H7 (cell line): ENCODE measurements around the gene GSTT2B. TPM values are rescaled to one million over a fixed set of nuclear protein-coding genes. Genes with fewer than 3 reads are reported as not detected.
"Not testable (repeated sequence)": the region's sequence is repeated elsewhere in the genome, so short reads cannot be mapped to it uniquely, and the experiment has no call there.

Experiments
- DNase-seq: peaks from one replicate; pipeline ENCODE4 v3.0.0; 2012
- H3K27me3 ChIP-seq: 2 replicates; pipeline ENCODE4 v1.6.0; 2011; ENCODE audit warnings: mild to moderate bottlenecking, low read length; ENCODE audit not compliant: control insufficient read depth, insufficient read depth
- H3K36me3 ChIP-seq: replicated peaks from 2 replicates; pipeline ENCODE4 v1.5.1; 2011; ENCODE audit warnings: low read length; ENCODE audit not compliant: control insufficient read depth, insufficient read depth
- H3K4me3 ChIP-seq: 2 replicates; pipeline ENCODE4 v1.5.1; 2011; ENCODE audit warnings: low read depth, mild to moderate bottlenecking, control low read depth, low read length, moderate library complexity; ENCODE audit not compliant: insufficient read depth
- total RNA-seq: library from RNA; depleted of rRNA; stranded (reverse); fragments of >200 nt; shearing (Covaris generic); gene quantifications from 2 replicates; pipeline ENCODE4 v1.2.3, GENCODE V29; 2014; rRNA removed

The GSTT2B gene, protein sequence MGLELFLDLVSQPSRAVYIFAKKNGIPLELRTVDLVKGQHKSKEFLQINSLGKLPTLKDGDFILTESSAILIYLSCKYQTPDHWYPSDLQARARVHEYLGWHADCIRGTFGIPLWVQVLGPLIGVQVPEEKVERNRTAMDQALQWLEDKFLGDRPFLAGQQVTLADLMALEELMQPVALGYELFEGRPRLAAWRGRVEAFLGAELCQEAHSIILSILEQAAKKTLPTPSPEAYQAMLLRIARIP
- 13.1 and 18.9 TPM in 2 replicates for total RNA-seq

DNA sequence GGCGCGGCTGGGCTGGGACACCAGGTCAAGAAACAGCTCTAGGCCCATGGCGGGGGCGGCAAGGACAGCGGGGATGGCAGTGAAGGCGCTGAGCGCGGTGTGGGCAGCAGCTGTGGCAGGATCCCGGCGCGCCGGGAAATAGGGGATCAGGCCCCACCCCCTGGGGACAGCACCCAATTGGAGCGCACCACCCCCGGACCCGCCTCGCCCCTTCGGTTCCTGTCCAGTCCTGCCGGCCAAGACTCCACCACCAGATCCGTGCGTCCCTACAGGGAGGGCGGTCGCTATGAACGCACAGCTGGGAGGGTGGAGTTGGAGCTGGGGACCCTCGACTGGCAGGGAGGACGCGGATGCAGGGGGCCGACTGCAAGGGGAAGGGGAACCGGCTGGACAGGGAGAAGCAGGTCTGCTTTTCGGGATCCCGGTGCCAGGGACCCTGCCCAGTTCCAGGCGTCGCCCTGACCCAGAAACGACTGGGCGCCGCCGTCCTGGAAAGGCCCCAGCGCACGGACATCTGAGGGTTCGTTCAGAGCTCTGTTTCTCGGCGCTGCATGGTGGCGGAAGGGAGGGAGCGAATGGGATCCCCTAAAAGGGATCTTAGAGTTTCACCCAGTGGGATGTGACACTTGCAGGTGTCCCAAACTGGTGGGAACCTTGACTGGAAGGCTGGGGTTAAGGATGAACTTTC is at the start of gene GSTT2B:
GSTT2B (minus strand) TSS at position 112 of the 688 bp plus-strand sequence; CDS start at position 48, 64 bp downstream.
- not testable (repeated sequence) for H3K36me3 ChIP-seq, H3K27me3 ChIP-seq, DNase-seq

DNA sequence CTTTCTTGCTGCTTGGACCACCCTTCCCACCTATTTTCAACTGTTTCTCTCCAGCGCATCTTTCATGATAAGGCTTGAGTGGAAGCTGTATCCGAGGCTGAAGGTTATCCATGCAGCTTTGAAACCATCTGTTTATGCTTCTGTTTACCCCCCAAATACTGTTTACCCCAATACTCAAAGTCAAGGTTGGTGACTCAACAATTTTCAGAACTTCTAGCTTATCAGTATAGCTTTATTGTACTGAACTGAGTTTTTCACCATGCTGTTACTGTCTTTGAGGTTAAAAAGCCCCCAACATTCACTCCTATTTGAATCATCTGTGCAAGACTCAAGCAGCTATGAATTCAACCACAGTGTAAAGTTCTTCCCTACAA is 49.0 kb upstream of the GSTT2B start:
- H3K4me3 ChIP-seq, result no peak overlapping the region
- no peaks in the 10 kb centered on the region for H3K27me3 ChIP-seq
- DNase-seq, result no peak
- H3K36me3 ChIP-seq, result no peaks in the 10 kb centered on the region

More for the DNA sequence above, at the start of gene GSTT2B:
- not testable (repeated sequence) for H3K4me3 ChIP-seq

DNA sequence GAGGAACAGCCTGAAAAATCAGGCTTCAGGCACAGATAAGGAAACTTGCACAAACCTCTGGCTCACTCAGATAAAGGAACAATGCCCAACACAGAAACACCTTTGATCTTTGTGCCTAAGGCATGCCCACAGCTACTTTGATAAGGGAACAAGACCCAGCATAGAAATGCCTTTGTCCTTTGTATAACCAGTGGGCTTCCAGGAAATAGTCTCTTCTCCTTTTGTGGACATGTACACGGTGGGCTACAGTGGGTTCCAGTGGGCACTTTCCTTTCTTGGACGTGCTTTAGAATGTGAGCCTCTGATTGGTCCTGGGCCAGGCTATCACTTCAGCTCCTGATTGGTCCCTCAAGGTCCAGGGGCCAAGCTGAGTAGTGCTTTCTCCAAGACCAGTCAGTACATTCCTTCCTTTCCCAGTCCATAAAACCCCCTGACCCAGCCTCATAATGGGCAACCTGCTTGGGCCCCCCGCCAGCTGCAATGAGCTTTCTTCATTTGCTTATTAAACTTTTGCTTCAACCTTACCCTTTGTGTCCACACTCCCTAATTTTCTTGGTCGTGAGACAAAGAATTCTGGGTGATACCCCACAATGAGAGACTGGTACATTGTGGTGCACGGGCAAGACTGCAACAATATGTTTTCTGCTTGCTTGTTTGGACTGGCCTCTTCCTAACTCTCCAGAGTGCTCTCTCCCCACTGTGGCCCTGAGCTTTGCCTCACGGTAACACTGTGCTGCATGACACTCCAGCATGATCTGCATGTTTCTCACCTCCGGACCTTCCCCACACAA is 48.4 kb upstream of the GSTT2B start:
- Histone ChIP-seq H3K27me3 (no peaks in the 10 kb centered on the region), H3K36me3 (no peaks in the 10 kb centered on the region), H3K4me3 (no peak overlapping the region)
- DNase-seq, result no peak

DNA sequence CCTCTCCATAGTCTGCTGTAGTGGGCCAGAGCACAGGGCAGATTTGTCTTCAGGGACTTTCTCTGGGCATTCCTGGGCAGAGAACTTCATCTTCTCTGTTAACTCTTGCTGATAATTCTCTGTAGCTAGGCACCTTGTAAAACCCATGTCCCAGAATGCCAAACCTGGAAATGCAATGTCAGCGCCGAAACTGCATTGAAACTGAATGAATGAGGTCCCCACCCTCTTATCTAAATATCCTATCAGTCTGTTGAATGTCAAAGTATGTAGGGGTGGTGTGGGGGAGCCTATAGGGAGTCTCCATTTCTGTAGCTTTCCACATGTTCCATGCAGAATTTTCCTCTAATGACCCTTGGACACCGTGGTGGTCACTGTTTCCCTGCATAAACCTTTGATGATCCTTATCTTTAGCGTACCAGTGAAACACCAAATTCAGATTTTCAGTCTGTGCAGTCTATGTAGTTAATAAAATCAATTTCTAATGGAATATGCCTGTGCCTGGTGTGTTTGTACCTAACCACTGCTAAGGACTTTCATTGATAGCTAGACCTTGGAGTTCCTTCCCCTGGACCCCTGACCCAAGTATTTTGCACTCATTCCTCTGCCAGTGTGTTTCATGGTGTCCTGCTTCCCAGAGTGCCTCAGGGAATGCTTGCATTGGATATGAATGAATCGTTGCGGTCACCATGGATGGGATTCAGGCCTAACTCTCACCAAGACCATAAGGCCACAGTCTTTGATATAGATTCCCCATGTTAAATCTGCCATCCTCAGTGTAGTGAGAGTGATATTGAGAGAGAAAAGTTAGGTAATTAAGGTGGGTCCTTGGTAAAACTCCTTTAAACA is 47.6 kb upstream of the GSTT2B start:
- Histone ChIP-seq H3K27me3 (no peaks in the 10 kb centered on the region; the same call in 1 of the 2 replicates), H3K4me3 (no peak overlapping the region), H3K36me3 (no peaks in the 10 kb centered on the region)
- no peak for DNase-seq

DNA sequence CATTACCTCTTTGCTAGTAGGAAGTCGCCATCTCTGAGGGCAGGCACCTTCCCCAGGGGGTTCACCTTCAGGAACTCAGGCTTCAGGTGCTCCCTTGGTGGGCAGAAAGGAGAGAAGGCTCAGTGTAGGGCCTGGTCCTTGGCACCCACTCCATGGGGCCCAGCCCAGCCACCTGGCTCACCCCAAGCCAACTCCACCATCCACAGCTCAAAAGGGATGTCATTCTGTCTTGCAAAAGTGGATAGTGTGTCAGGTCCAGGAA is 47.0 kb upstream of the GSTT2B start:
- peak; percentile 20 for DNase-seq
- H3K27me3 ChIP-seq, result no peaks in the 10 kb centered on the region; the same call in 1 of the 2 replicates
- H3K4me3 ChIP-seq, result no peak overlapping the region
- H3K36me3 ChIP-seq, result no peaks in the 10 kb centered on the region

DNA sequence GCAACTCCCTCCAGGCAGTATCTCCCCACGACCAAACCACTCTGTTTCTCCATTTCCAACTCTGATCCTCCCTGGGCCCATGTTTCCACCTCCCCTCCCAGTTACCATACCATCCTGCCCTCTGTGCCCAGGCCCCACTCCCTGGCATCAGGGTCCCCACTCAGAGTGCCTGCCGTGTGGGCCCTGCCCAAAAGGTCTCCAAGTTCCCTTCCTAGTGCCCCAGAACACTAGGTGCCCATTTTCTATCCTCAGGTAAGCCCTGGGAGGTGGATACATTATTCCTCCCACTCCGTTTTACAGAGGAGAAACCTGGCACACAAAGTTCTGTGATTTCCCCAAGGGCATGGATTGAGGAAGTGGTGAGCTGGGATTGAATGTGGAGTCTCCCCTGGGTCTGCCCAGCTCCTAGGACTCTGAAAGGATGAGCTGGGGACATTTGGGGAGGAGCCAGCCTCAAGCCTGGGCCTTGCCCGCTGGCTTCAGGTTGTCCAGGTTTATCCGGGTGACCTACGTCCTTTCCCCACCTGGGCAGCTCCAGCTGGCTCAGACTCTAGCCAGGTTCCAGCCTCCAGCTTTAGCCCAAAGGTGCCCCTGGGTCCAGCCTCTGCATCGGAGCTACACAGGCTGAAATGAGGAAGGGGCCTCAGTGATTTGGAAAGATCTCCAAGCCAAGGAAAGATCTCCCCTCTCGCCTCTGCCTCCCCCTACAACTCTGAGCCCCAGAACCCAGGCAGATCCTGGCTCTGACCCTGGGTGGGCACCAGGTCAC is 46.4 kb upstream of the GSTT2B start:
- no peaks in the 10 kb centered on the region; the same call in 1 of the 2 replicates for H3K27me3 ChIP-seq
- H3K4me3 ChIP-seq, result no peak overlapping the region
- no peak for DNase-seq
- H3K36me3 ChIP-seq, result no peaks in the 10 kb centered on the region

DNA sequence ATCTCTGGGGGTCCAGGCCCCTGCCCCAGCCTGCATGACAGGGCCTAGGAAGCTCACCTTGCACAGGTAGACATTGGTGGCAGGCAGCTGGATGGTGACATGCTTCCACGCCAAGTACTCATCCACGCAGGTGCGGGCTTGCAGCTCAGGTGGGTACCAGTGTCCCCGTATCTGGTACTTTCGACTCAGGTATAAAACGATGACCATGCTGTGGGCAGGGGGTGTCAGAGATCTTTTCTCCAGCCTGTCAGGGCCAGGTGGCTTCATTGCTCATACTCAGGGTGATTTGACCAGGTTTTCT is 45.9 kb upstream of the GSTT2B start:
- H3K36me3 ChIP-seq, result no peaks in the 10 kb centered on the region
- H3K4me3 ChIP-seq, result no peak overlapping the region
- H3K27me3 ChIP-seq, result no peaks in the 10 kb centered on the region; the same call in 1 of the 2 replicates
- DNase-seq, result peak; percentile 28

DNA sequence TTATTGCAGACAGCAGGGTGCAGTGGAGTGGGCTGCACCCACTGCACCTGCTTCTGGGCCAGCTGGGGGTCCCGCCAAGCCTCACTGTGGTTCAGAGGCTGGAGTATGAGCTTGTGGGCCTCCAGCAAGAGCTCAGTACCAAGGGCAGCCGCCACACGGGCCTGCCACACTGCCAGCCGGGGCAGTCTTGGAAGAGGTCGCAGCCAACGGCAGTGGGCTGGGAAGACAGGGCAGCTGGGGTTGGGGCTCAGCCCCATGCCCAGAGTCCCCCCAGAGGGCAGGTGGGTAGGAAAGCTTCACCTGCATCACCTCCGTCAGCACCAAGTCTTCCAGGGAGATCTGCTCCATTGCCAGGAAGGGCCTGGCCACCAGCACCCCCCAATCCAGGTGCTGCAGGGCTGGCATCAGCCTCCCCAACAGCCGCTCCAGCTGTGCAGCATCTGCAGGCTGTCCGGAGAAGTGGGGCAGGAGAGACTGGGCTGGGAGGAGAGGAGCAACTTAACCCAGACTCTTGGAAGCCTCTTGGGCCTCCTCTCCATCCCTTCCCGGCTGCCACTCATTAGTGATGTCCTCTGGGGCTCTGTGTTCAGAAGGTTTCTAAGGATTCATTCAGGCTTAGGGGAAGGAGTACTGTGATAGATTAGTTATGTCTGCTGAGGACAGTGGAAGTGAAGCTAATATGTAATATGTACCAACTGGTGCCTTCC is 45.4 kb upstream of the GSTT2B start:
- peak; percentile 51 for DNase-seq
- Histone ChIP-seq H3K36me3 (no peaks in the 10 kb centered on the region), H3K27me3 (no peaks in the 10 kb centered on the region; the same call in 1 of the 2 replicates), H3K4me3 (no peak overlapping the region)

DNA sequence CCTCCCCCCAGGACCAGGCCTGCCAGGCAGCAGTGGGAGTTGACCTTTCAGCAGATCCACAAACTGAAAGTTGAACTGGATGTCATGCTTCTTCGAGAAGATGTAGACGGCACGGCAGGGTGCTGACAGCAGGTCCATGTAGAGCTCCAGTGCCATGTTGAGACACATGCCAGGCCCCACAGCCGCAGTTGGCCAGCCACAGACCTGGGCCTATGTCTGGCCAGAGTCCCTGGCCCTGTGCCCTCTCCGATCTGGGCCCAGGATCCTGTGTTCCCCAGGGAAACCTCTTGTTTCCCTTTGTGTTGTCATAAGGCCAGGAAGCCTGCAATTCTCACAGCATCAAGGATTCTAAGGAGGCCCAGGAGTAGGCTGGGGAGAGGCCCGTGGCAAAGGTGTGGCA is 44.2 kb upstream of the GSTT2B start, which contains the start of gene GSTT4:
GSTT4 (minus strand) TSS at position 253 of the 400 bp plus-strand sequence; CDS start at position 156, 97 bp downstream.
- no peak within 1 kb of the TSS for H3K4me3 ChIP-seq
- no peaks in the 10 kb centered on the region for H3K36me3 ChIP-seq
- DNase-seq, result peak; percentile 36
- H3K27me3 ChIP-seq, result no peaks in the 10 kb centered on the region; the same call in 1 of the 2 replicates

DNA sequence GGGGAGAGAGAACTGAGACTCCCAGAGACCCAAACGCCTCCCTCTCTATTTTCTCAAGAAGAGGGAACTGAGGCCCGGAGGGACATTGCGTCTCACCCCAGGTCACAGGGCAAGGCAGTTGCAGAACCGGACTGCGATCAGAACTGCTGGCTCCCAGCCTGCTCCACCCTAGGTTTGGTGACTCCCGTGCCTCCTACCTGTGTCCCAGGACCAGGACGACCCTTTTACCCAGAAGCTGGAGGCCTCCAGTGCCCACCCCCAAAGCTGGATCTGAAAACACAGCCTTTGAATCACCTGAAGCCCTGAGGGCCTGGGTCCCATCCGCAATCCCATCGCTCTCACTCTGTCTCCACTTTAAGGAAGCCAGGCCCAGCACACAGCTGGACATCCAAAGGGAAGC is 42.9 kb upstream of the GSTT2B start:
- Histone ChIP-seq H3K27me3 (no peaks in the 10 kb centered on the region; the same call in 1 of the 2 replicates), H3K4me3 (no peak overlapping the region), H3K36me3 (no peaks in the 10 kb centered on the region)
- DNase-seq, result peak; percentile 43

DNA sequence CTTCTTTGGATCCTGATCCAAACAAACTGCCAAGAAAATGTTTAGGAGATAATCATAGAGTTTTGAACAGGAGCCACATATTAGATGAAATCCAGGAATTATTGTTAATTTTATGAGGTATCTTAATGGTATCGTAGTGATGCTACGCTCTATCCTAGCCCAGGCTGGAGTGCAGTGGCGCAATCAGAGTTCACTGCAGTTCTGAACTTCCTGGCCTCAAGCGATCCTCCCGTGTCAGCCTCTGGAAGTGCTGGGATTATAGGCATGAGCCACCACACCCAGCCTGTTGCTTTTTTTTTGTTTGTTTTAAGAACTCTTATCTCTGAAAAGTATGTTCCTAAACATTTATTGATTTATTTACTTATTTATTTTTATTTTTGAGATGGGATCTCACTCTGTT is 41.9 kb upstream of the GSTT2B start:
- H3K27me3 ChIP-seq, result no peaks in the 10 kb centered on the region; the same call in 1 of the 2 replicates
- H3K4me3 ChIP-seq, result no peak overlapping the region
- H3K36me3 ChIP-seq, result no peaks in the 10 kb centered on the region
- no peak for DNase-seq

DNA sequence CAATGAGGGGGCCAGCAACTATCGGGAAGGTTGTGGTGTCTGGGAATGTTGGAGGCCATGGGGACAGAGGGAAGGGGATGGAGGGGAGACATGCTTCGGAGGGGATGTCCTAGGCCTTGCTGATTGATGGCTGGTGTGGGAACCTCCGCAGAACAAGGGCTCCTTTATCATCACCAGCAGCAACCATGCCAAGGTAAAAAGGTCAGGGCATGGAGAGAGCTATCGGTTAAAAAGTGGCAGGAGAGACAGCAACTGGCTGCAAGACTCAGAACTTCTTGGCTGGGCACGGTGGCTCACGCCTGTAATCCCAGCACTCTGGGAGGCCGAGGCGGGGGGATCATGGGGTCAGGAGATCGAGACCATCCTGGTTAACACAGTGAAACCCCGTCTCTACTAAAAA is 41.3 kb upstream of the GSTT2B start:
- DNase-seq, result no peak
- H3K4me3 ChIP-seq, result no peak overlapping the region
- no peaks in the 10 kb centered on the region; the same call in 1 of the 2 replicates for H3K27me3 ChIP-seq
- H3K36me3 ChIP-seq, result no peaks in the 10 kb centered on the region

DNA sequence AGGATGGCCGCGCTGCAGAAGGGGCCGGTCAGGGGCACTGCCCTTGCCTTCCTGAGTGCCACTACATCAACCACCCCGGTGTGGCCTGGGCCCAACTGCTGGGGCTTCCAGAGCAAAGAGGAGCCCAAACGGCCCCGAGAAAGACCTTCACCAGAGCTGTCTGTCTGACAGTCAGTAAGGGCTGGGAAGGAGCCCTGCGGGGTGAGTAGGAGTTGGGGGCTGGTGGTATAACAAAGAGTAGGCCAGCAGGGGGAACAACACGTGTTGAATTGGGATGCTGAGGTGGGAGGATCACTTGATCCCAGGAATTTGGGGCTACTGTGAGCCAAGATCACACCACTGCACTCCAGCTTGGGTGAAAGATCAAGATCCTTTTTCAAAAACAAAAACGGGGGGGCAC is 40.3 kb upstream of the GSTT2B start:
- no peaks in the 10 kb centered on the region for H3K36me3 ChIP-seq
- H3K4me3 ChIP-seq, result no peak overlapping the region
- peak; percentile 91 for DNase-seq
- H3K27me3 ChIP-seq, result no peaks in the 10 kb centered on the region; the same call in 1 of the 2 replicates
